ENCODE data around the gene ENOX1.

GRCh38 chr13:43537124-43537523 is 249.6 kb downstream of the ENOX1 start:
- TF ChIP-seq EZH2 (IDR thresholded peaks at IDR 0.05; ENCODE audit: borderline replicate concordance, low read depth, low read length, severe bottlenecking) = no peak
- TF ChIP-seq, protein P1, sequence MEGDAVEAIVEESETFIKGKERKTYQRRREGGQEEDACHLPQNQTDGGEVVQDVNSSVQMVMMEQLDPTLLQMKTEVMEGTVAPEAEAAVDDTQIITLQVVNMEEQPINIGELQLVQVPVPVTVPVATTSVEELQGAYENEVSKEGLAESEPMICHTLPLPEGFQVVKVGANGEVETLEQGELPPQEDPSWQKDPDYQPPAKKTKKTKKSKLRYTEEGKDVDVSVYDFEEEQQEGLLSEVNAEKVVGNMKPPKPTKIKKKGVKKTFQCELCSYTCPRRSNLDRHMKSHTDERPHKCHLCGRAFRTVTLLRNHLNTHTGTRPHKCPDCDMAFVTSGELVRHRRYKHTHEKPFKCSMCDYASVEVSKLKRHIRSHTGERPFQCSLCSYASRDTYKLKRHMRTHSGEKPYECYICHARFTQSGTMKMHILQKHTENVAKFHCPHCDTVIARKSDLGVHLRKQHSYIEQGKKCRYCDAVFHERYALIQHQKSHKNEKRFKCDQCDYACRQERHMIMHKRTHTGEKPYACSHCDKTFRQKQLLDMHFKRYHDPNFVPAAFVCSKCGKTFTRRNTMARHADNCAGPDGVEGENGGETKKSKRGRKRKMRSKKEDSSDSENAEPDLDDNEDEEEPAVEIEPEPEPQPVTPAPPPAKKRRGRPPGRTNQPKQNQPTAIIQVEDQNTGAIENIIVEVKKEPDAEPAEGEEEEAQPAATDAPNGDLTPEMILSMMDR (IDR thresholded peaks at IDR 0.05; ENCODE audit: borderline replicate concordance, extremely low read depth, low read length, poor library complexity, severe bottlenecking) = no peak
